ENCODE measurements around the gene CACNA2D3.

Gene CACNA2D3

GRCh38 chr3:54528668-54529067, 406.3 kb downstream of the CACNA2D3 start:
- TF ChIP-seq, protein P1, sequence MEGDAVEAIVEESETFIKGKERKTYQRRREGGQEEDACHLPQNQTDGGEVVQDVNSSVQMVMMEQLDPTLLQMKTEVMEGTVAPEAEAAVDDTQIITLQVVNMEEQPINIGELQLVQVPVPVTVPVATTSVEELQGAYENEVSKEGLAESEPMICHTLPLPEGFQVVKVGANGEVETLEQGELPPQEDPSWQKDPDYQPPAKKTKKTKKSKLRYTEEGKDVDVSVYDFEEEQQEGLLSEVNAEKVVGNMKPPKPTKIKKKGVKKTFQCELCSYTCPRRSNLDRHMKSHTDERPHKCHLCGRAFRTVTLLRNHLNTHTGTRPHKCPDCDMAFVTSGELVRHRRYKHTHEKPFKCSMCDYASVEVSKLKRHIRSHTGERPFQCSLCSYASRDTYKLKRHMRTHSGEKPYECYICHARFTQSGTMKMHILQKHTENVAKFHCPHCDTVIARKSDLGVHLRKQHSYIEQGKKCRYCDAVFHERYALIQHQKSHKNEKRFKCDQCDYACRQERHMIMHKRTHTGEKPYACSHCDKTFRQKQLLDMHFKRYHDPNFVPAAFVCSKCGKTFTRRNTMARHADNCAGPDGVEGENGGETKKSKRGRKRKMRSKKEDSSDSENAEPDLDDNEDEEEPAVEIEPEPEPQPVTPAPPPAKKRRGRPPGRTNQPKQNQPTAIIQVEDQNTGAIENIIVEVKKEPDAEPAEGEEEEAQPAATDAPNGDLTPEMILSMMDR (IDR thresholded peaks at IDR 0.05): no peak

GRCh38 chr3:54530091-54530490, 407.7 kb downstream of the CACNA2D3 start:
- TF ChIP-seq, protein P1 (IDR thresholded peaks at IDR 0.05): no peak

GRCh38 chr3:54530944-54531343, 408.6 kb downstream of the CACNA2D3 start:
- TF ChIP-seq, protein P1 (IDR thresholded peaks at IDR 0.05): no peak

DNA sequence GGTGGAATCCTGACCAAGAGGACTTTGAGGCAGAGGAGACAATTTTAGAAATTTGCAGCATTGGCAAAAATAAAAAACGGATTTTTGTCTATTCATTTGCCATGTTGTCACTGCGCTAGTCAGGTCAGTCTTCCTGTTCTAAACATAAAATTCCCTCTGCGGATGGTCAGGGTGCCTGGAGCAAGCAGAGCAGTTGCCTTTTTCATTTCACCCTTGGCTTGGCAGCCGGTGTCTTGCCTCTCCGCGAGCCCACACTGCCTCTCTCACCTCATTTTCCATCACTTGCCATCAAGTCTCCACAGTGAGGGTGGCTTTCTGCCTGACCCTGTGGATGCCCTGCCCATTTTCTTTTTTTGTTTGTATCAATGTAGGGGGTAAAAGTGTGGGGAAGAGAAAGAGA, 409.4 kb downstream of the CACNA2D3 start:
- TF ChIP-seq, protein P1 (IDR thresholded peaks at IDR 0.05): no peak

DNA sequence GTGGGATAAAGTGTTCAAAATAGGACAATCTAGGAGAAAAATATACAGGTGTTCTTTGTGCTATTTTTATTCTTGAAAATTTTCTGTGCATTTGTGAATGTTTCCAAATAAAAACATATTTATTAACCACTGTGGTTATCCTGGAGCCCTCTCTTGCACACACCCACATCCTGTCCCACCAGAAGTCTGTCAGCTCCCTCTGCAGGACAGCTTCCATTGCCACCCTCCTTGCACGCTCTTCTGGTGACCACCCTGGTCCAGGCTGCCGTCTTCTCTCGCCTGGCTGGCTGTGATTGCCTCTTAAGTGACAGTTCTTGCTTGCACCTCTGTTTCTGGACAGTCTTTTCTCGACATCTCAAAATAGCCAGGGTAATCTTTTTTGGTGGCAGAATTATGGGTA, 411.5 kb downstream of the CACNA2D3 start:
- TF ChIP-seq, protein P1 (IDR thresholded peaks at IDR 0.05): no peak

- TF ChIP-seq, protein P1 (IDR thresholded peaks at IDR 0.05): no peak
These were observed 413.3 kb downstream of the CACNA2D3 start for GRCh38 chr3:54535619-54536018.

DNA sequence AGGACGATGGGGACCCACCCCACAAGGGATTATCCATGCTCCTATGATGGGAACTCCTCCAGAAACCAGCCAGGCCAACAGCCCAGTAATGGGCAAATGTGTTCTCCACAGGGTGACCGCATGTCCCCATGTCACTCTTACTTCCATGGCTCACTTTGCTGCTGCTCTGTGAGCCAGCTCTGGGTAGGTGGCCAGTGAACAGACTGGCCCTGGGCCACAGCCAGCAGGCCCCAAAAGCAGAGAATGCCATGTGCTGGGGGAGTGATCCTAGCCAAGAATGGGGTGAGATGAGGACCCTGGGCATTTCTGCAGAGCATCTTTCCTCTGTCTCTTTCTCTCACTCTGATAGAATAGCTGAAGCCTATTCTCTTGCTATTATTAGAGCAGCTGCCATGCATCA, 414.1 kb downstream of the CACNA2D3 start:
- TF ChIP-seq, protein P1 (IDR thresholded peaks at IDR 0.05): no peak

DNA sequence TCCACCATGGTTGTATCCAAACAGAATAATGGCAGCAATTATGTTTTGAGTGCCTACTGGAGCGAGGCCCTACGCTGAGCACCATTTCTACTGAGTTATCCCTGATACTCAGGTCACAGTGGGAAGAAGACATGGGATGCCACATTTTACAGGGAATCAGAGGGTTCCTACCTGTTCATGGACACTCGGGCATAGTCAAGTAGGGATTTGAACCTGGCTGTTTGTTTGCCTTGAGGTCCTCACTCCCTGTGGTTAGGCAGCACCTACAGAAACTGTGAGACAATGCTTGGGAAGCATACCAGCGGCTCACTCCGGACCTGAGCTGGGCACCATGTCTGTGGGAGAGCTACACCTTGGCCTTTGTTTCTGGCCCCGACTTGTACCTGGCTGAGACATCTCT, 415.2 kb downstream of the CACNA2D3 start:
- TF ChIP-seq, protein P1 (IDR thresholded peaks at IDR 0.05): no peak

All from LNCAP (cell line).